NCI-H446 treated with DMSO at 0.1 percent for 48 hours (cell line): Measurements from ENCODE around the gene SALL4.
"Not testable (repeated sequence)": the region's sequence is repeated elsewhere in the genome, so short reads cannot be mapped to it uniquely, and the experiment has no call there.

Experiments used
- DNase-seq: peaks from one replicate; lab custom pipeline; 2025; lab: John Stamatoyannopoulos, UW

The SALL4 gene

DNA sequence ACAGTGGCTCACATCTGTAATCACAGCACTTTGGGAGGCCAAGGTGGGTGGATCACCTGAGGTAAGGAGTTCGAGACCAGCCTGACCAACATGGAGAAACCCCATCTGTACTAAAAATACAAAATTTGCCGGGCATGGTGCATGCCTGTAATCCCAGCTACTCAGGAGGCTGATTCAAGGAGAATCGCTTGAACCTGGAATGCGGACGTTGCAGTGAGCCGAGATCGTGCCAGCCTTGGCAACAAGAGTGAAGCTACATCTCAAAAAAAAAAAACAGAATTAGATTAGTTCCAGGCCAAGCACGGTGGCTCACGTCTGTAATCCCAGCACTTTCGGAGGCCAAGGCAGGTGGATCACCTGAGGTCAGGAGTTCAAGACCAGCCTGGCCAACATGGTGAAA lies 36.9 kb downstream of the SALL4 start:
- not testable (repeated sequence) for DNase-seq

DNA sequence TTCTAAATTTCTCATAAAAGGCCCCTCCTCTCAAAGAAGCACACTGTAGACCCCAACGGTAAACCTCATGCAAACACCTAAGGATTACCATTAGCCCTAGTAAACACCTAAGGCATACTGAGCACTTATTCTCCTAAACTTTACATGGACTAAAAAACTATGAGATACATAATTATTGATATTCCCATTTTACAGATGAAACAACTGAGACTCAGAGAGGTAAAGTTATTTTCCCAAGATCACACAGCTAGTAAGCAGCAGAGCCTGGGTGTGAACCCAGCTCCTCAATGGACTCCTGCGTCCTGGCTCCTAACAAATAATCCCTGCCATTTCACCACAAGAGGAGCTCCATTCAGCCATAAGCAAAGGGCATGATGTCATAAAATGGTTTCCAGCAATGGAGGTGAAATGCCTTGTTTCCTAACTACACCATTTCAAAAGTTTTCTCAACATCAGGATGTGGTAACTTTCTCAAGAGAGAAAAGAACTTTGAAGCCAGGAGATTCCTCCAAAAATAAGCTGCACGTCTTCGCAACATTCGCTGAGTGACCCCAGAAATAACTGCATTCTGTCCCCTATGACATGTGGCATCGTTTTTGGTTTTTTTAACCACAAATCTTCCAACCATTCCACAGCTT lies 38.2 kb downstream of the SALL4 start:
- no peak for DNase-seq

DNA sequence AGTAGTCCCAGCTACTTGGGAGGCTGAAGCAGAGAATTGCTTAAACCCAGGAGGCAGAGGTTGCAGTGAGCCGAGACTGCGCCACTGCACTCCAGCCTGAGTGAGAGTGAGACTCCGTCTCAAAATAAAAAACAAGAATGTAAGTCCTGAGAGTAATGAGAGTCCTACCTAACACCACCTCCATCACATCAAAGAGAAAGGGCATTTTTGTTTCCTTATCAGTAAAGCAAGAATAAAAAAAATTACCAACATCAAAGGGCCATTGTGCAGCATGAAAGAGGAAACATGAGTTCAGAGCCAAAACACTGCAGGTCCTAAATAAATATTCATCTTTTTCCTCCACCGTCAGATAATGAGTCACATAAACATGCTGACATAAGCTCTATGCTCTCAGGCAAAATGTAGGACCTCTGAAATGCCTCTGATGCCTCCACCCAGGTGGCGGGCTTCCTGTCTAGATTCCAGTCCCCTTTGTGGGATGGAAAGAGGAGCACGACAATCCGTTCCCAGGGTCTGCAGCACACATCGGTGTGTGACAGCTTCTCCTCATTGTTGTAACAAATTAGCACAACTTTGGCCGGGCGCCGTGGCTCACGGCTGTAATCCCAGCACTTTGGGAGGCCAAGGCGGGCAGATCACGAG lies 41.3 kb downstream of the SALL4 start:
- no peak for DNase-seq

DNA sequence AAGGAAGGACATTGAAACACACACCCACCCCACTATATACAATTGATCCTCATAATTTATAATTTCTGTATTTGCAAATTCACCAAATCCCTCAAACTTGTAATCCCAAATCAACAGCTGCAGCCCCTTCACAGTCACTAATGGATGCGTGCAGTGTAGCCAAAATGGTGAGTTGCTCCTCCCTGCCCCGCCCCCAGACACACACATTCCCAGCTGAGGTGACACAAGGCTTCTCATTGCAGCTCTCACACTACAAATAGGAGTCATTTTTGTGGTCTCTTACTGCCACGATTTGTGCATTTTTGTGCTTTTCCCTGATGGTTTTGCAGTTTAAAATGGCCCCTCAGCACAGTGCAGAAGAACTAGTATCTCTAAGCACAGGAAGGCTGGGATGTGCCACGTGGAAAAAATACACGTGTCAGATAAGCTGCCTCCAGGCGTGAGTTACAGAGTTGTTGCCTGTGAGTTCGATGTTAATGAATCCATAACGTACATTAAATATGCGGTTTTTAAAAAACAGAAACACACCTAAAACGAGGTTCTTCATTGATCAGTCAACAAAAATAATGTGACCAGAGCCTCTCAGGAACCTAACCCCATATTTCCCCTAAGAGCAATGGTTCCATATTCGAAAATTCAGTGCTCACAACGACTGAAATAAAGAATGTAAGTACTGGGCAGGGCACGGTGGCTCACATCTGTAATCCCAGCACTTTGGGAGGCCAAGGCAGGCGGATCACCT lies 42.4 kb downstream of the SALL4 start:
- DNase-seq: no peak

DNA sequence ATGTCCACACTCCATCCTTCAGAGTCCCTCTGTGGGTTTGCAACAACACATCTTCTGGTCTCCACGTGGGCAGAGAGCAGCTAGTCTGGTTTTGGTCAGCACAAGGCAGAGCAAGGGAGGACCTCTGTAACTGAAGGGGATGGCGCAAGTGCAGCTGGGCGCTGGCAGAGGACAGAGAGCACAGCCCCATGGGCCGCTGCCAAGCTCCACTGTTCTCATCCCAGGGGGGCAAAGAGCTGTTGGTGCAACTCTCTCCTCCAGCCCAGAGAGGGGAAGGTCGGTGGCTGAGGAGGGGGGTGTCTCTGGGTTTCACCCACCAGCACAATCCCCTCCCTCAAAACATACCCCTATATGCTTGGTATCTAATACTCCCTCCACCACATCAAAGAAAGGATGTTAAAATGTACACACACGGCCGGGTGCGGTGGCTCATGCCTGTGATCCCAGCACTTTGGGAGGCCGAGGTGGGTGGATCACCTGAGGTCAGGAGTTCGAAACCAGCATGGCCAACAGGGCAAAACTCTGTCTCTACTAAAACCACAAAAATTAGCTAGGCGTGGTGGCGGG lies 43.3 kb downstream of the SALL4 start:
- no peak for DNase-seq

DNA sequence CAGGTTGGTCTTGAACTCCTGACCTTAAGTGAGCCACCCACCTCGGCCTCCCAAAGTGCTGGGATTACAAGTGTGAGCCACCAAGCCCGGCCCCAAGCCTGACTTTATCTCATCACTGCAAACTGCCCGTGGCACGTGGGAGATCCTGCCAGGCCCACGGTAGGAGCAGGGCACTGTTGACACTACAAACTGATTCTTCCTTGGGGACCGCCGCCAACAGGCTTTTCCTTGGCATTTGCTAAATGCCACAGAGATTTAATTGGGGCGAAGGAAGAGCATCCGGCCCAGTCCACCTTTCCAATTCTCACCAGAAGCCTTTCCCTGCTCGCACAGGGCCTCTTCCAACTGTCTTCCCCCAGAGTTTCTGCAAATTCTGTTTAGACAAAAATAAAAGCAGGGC lies 45.1 kb downstream of the SALL4 start:
- no peak for DNase-seq

DNA sequence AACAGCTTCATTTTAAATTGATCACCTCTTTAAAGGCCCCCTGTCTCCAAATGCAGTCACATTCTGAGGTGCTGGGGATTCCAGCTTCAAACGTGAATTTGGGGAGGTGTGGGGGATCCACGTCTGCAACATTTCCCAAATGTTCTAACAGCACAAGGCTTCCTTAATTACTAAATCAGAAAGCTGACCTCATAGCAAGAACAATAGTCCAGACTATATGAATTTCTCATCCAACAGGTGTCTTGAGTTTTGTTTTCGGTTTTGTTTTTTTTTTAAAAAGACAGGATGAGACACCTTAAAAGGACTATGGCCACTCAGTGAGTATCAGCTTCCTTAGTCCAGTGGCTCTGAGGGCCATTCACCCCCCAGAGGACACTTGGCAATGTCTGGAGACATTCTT lies 45.7 kb downstream of the SALL4 start:
- DNase-seq: no peak

DNA sequence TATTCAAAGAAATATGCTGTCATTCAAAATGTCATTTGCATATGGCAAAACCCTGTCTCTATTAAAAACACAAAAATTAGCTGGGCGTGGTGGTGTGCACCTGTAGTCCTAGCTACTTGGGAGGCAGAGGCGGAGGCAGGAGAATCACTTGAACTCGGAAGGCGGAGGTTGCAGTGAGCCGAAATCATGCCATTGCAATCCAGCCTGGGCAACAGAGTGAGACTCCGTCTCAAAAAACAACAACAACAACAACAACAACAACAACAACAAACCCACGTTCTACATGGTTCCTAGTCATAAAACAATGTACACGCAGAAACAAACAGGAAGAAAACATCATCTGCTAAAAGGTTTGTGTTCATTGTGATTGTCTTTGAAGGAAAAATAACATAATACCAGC lies 49.1 kb downstream of the SALL4 start:
- not testable (repeated sequence) for DNase-seq

DNA sequence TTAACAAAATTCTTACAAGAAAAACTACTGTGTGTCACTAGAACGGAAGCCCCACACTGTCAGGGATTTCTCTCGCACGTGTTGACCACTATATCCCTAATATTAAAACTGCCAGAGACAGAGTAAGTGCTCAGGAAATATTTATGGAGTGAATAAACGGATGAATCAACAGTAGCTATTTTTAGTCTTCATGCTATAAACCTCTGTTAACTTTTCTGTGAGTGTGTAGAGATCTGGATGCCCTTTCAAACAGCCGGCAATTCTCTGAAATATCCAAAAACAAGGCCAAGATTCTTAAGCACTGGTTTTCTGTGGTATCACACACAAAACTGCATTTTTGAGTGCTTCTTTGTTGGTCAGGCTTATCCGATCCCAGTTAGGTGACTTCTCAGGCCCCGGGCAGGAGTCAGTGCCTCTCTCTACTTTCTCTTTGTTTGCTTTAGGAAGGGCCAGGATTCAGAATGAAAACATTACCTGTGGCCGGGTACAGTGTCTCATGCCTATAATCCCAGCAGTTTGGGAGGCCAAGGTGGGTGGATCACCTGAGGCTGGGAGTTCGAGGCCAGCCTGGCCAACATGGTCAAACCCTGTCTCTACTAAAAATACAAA lies 49.9 kb downstream of the SALL4 start:
- DNase-seq: no peak

DNA sequence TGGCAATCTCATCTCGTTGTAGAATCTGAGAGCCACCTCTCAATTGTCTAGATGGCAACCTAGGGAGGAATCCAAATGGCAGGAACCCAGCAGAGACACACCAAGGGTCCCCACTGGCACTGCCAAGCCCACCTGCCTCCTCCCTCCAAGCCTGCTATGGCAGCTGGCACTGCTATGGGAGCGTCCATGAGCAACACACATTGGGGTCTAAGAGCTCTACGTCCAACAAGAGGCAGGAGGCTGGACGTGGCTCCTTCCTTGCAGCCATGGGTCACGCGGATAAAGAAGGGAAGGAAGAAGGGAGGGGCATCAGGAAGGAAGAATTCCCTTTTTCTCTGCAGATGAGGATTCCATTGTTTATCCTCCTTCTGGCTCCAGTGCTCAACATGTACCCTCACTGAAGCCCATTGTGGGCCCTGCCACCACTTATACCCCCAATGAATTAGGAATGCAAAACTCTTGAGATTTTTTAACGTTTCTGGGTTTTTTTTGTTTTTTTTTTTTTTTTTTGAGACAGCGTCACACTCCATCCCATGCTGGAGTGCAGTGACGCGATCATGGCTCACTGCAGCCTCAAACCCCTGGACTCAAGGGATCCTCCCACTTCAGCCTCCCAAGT lies 51.4 kb downstream of the SALL4 start:
- DNase-seq: no peak

DNA sequence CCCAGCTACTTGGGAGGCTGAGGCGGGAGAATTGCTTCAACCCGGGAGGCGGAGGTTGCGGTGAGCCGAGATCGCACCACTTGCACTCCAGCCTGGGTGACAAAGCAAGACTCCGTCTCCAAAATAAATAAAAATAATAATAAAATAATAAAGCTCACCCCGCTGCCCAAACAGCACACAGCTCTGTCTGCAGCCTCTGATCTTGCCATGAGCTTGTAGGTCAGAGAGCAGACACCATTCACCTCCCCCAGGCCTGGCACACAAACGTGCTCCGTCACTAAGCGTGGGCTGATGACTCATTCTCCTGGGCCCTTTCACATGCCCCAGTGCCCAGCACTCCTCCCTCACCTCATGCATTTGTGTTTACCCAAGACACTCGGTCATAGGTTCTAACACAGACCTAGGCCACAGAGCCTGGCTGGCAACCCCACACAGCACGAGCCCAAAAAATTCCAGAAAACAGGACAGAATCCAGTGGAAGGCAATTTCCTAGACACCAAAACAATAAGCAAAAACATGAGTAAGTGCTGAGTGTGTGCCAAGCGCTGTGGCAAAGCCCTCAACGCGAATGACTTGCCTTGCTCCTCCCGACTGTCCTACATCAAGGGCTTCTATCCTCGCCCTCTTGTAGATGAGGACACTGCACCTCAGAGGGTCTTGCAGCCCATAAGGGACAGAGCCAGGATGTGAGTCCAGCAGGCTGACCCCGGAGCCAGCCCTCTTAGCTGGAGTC lies 52.1 kb downstream of the SALL4 start:
- peak; percentile 89 for DNase-seq

DNA sequence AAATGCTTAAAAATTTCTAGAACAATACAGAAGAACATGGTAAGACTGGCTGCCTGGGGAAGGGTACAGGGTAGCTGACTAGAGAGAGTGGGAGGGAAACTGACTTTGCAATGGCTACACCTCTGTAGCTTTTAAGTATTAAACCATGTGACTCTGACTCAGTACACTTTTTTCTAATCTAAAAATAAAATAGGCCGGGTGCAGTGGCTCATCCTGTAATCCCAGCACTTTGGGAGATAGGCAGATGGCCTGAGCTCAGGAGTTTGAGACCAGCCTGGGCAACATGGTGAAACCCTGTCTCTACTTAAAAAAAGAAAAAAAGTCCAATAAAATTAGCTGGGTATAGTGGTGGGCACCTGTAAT lies 52.7 kb downstream of the SALL4 start:
- no peak for DNase-seq

DNA sequence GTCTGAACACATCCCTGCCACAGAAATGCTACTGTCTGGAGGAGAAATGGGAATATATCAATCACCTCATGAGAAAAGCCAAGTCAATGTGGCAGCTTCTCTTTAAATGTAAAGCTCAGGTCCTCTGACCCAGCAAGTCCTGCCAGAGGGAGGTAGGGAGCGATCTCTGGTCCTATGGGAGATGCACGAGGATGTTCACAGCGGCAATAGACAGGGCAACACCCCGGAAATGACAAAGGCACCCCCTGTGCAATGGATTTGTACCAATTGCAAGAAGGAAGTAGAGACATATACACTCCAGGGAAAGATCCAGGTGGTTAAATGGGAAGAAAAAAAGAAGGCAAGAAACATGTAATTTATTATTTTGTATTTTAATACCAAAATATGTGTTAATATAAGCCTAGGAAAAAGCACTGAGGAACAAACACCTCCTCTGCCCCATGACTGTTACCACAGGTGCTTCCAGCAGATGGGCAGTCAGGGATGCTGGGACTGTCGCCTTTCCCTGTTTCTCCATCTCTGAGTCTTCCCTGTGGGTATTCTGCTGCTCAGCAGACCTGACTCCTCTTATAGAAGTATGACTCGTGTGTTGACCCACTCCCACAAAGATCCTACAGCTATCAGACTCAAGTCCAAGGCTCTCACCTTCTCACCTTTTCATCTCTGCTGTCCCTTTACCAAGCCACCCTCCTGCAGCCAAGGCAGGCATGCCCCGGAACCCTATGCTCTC lies 55.0 kb downstream of the SALL4 start:
- DNase-seq: no peak

DNA sequence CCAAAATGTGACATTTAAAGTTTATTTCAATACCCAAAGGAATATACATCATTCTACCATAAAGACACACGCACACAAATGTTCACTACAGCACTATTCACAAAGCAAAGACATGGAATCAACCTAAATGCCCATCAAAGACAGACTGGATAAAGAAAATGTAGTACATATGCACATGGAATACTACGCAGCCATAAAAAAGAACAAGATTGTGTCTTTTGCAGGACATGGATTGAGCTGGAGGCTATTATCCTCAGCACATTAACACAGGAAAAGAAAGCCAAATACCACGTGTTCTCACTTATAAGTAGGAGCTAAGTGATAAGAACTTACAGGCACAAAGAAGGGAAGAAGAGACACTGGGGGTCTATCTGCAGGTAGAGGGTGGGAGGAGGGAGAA lies 56.5 kb downstream of the SALL4 start:
- no peak for DNase-seq

DNA sequence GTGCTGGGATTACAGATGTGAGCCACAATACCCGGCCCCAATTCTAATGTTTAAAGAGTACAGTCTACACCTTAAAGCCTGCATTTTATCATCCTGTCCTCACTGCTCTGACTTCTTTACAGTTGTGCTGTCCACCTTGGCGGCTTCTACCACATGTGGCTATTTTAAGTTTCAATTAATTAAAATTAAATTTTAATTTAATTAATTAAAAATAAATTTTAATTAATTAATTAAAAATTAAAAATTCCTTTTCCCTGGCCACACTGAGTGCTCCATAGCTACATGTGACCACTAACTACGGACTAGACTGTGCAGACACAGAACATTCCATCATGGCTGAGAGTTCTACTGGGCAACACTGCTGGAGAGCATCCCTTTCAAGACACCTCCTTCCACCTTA lies 61.5 kb downstream of the SALL4 start:
- no peak for DNase-seq

DNA sequence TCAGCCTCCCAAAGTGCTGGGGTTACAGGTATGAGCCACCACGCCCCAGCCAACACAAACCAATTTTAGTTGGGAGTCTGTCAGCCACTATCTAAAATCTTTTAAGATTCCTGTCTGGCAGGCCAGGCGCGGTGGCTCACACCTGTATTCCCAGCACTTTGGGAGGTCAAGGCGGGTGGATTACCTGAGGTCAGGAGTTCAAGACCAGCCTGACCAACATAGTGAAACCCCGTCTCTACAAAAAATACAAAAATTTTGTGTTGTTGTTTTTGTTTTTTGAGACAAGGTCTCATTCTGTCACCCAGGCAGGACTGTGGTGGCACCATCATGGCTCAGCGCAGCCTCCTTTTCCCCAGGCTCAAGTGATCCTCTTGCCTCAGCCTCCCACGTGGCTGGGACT lies 62.0 kb downstream of the SALL4 start:
- DNase-seq: not testable (repeated sequence)

DNA sequence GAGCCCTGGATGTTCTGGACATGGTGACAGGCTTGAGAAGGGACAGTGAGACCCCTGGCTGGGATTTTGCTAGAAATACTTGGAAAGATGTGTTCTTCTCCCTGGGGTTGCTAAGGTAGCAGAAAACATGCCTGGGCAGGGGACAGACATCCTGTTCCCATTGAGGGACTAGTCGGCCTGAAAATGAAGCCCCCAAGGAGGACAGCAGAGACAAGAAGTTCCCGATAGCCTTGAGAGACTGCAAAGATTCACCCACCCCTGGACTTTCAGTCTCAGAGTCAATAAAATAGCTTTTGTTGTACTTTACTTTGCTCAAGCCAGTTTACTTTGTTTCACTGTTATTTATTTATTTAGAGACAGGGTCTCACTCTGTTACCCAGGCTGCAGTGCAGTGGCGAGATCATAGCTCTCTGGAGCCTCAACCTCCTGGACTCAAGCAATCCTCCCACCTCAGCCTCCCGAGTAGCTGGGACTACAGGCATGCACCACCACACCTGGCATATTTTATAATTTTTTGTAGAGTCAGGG lies 62.5 kb downstream of the SALL4 start:
- no peak for DNase-seq

DNA sequence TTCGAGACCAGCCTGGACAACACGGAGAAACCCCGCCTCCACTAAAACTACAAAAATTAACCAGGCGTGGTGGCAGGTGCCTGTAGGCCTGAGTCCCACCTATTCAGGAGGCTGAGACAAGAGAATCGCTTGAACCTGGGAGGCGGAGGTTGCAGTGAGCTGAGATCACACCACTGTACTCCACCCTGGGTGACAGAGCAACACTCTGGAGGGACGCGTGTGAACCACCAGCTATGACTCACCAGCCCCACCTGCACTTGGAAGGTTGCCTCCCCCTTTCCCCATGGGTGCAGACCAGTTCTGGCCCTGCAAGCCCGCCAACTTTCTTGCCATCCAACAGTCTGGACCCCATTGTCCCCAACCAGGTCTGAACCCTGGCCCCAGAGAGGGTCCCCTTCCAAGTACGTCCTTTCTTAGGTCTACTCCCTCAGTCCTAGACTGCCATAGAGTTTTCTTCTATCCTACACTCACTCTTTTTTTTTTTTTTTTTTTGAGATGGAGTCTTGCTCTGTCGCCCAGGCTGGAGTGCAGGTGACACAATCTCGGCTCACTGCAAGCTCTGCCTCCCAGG lies 63.4 kb downstream of the SALL4 start:
- no peak for DNase-seq

DNA sequence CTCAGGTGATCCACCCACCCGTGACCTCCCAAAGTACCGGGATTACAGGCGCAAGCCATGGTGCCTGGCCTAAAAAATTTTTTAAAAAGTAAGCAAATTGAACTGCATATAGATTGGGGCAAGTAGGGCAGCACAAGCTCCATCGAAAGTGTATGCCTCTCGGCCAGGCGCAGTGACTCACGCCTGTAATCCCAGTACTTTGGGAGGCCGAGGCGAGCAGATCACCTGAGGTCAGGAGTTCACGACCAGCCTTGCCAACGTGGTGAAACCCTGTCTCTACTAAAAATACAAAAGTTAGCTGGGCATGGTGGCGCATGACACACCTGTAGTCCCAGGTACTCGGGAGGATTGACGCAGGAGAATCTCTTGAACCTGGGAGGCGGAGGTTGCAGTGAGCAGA lies 64.1 kb downstream of the SALL4 start:
- DNase-seq: not testable (repeated sequence)

DNA sequence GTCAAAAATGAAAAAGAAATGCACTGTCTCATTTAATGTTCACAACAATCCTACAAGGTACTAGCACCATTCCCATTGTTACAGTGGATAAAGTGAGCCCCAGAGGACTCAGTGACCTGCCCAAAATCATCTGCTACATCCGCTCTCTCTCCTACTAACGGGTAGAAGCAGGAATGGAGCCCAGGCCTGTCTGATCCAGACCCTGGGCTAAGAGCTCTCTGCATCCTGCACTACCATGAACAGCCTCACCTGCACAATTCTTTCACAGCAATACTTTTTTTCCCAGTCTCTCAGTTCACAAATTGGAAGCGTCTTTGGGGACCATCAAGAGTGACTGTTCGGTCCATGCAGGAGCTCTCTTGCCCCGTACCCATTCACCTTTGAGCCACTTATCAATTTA lies 65.4 kb downstream of the SALL4 start:
- DNase-seq: no peak
